Measurements from ENCODE around the gene CREBBP.

GRCh38 chr16:3702082-3702481 is 178.4 kb downstream of the CREBBP start:
- no peak for TF ChIP-seq ZNF274 (IDR thresholded peaks at IDR 0.05; ENCODE audit: low read depth, low read length)
- no peak for TF ChIP-seq YY1 (IDR thresholded peaks at IDR 0.05; ENCODE audit: insufficient read depth, insufficient read length)
- TF ChIP-seq SUZ12 (IDR thresholded peaks at IDR 0.05; ENCODE audit: extremely low read depth, insufficient read depth, insufficient read length): no peak
